ENCODE measurements around the gene TBCD.

The TBCD gene

DNA sequence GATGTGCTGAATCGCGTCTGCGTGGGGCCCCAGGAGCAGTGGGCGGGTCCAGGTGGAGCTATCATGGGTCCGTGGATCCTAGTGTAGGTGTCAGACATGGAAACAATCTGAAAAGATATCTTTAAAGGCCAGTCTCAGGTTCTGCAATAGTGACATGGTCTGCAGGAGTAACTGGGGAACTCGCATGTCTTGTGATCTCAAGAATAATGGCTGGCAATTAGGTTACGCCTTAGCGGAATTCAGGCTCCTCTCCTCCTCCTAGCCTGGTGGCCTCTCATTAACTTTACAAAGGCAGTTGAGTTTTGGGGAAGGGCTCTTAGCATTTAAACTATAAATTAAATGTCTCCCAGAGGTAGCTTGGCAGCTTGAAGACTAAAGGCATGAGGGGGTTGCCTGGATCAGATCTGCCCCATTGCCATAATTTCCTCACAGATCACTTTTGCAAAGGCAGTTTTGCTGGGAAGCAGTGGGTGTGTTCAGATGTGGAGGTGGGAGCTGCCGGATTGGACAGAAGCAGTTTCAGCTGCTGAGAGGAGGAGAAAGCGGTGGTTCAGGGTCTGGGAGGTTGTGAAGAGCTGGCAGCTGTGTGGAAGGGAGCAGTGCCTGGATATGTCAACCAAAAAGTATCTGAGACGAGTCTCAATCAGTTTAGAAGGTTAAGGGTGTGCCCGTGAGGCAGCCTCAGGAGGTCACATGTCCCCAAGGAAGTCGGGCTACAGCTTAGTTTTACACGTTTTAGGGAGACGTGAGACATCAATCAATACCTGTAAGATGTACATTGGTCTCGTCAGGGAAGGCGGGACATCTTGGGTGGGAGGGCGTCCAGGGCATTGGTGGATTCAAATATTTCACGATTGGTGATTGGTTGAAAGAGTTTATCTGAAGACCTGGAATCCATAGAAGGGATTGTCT, 2.7 kb downstream of the TBCD start (continued):
- TF ChIP-seq, protein P1, sequence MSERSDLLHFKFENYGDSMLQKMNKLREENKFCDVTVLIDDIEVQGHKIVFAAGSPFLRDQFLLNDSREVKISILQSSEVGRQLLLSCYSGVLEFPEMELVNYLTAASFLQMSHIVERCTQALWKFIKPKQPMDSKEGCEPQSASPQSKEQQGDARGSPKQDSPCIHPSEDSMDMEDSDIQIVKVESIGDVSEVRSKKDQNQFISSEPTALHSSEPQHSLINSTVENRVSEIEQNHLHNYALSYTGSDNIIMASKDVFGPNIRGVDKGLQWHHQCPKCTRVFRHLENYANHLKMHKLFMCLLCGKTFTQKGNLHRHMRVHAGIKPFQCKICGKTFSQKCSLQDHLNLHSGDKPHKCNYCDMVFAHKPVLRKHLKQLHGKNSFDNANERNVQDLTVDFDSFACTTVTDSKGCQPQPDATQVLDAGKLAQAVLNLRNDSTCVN (tag by site-specific recombination; optimal IDR thresholded peaks at IDR 0.05) = peak; percentile 12
- TF ChIP-seq MZF1 (tag by site-specific recombination; IDR thresholded peaks at IDR 0.05; ENCODE audit: borderline replicate concordance) (peak; percentile 57; the same call in 1 of the 2 replicates), OSR2 (tag by site-specific recombination; IDR thresholded peaks at IDR 0.05) (peak; percentile 26; the same call in 1 of the 2 replicates), ZNF747 (tag by site-specific recombination; IDR thresholded peaks at IDR 0.05) (no peak), ZNF223 (tag by site-specific recombination; IDR thresholded peaks at IDR 0.05) (no peak), ZNF423 (tag by site-specific recombination; IDR thresholded peaks at IDR 0.05) (no peak), ZNF626 (tag by site-specific recombination; IDR thresholded peaks at IDR 0.05) (no peak), ZFHX2 (tag by site-specific recombination; conservative IDR thresholded peaks at IDR 0.05) (peak; percentile 79), ZSCAN30 (tag by site-specific recombination; IDR thresholded peaks at IDR 0.05) (no peak), ZNF404 (tag by site-specific recombination; IDR thresholded peaks at IDR 0.05) (no peak), ZNF791 (tag by site-specific recombination; IDR thresholded peaks at IDR 0.05) (no peak), ZNF24 (tag by site-specific recombination; IDR thresholded peaks at IDR 0.05) (no peak), ZNF600 (tag by site-specific recombination; IDR thresholded peaks at IDR 0.05) (no peak), ZSCAN16 (tag by site-specific recombination; IDR thresholded peaks at IDR 0.05) (no peak), ZNF202 (tag by site-specific recombination; IDR thresholded peaks at IDR 0.05; ENCODE audit: borderline replicate concordance) (no peak), ZNF768 (tag by site-specific recombination; IDR thresholded peaks at IDR 0.05) (no peak), ZNF354C (tag by site-specific recombination; IDR thresholded peaks at IDR 0.05; ENCODE audit: borderline replicate concordance, low read depth) (no peak), GLIS2 (tag by site-specific recombination; IDR thresholded peaks at IDR 0.05) (no peak)
- TF ChIP-seq, protein P2, sequence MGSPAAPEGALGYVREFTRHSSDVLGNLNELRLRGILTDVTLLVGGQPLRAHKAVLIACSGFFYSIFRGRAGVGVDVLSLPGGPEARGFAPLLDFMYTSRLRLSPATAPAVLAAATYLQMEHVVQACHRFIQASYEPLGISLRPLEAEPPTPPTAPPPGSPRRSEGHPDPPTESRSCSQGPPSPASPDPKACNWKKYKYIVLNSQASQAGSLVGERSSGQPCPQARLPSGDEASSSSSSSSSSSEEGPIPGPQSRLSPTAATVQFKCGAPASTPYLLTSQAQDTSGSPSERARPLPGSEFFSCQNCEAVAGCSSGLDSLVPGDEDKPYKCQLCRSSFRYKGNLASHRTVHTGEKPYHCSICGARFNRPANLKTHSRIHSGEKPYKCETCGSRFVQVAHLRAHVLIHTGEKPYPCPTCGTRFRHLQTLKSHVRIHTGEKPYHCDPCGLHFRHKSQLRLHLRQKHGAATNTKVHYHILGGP (tag by site-specific recombination; IDR thresholded peaks at IDR 0.05) = no peak
- TF ChIP-seq, protein P3, sequence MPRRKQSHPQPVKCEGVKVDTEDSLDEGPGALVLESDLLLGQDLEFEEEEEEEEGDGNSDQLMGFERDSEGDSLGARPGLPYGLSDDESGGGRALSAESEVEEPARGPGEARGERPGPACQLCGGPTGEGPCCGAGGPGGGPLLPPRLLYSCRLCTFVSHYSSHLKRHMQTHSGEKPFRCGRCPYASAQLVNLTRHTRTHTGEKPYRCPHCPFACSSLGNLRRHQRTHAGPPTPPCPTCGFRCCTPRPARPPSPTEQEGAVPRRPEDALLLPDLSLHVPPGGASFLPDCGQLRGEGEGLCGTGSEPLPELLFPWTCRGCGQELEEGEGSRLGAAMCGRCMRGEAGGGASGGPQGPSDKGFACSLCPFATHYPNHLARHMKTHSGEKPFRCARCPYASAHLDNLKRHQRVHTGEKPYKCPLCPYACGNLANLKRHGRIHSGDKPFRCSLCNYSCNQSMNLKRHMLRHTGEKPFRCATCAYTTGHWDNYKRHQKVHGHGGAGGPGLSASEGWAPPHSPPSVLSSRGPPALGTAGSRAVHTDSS (tag by site-specific recombination; IDR thresholded peaks at IDR 0.05) = no peak
- TF ChIP-seq, protein P4, sequence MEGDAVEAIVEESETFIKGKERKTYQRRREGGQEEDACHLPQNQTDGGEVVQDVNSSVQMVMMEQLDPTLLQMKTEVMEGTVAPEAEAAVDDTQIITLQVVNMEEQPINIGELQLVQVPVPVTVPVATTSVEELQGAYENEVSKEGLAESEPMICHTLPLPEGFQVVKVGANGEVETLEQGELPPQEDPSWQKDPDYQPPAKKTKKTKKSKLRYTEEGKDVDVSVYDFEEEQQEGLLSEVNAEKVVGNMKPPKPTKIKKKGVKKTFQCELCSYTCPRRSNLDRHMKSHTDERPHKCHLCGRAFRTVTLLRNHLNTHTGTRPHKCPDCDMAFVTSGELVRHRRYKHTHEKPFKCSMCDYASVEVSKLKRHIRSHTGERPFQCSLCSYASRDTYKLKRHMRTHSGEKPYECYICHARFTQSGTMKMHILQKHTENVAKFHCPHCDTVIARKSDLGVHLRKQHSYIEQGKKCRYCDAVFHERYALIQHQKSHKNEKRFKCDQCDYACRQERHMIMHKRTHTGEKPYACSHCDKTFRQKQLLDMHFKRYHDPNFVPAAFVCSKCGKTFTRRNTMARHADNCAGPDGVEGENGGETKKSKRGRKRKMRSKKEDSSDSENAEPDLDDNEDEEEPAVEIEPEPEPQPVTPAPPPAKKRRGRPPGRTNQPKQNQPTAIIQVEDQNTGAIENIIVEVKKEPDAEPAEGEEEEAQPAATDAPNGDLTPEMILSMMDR (tag by site-specific recombination; IDR thresholded peaks at IDR 0.05) = no peak
- TF ChIP-seq, protein P5, sequence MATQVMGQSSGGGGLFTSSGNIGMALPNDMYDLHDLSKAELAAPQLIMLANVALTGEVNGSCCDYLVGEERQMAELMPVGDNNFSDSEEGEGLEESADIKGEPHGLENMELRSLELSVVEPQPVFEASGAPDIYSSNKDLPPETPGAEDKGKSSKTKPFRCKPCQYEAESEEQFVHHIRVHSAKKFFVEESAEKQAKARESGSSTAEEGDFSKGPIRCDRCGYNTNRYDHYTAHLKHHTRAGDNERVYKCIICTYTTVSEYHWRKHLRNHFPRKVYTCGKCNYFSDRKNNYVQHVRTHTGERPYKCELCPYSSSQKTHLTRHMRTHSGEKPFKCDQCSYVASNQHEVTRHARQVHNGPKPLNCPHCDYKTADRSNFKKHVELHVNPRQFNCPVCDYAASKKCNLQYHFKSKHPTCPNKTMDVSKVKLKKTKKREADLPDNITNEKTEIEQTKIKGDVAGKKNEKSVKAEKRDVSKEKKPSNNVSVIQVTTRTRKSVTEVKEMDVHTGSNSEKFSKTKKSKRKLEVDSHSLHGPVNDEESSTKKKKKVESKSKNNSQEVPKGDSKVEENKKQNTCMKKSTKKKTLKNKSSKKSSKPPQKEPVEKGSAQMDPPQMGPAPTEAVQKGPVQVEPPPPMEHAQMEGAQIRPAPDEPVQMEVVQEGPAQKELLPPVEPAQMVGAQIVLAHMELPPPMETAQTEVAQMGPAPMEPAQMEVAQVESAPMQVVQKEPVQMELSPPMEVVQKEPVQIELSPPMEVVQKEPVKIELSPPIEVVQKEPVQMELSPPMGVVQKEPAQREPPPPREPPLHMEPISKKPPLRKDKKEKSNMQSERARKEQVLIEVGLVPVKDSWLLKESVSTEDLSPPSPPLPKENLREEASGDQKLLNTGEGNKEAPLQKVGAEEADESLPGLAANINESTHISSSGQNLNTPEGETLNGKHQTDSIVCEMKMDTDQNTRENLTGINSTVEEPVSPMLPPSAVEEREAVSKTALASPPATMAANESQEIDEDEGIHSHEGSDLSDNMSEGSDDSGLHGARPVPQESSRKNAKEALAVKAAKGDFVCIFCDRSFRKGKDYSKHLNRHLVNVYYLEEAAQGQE (tag by site-specific recombination; IDR thresholded peaks at IDR 0.05) = no peak

Measured in HEK293 (cell line).